Measurements from ENCODE around the gene GDF11.
A peak's percentile ranks its signal among the peaks of the same experiment; 100 is the strongest.
"Not testable (repeated sequence)": the region's sequence is repeated elsewhere in the genome, so short reads cannot be mapped to it uniquely, and the experiment has no call there.

GDF11 gene

GRCh38 chr12:55743406-55744339 is 751 bp downstream of the GDF11 start:
- no peaks in the 10 kb centered on the region for H3K36me3 ChIP-seq (ENCODE audit: control insufficient read depth in 2 of 2, insufficient read depth in 2 of 2, low read length in 2 of 2)
- H3K27me3 ChIP-seq (ENCODE audit: control insufficient read depth in 1 of 2, insufficient read depth in 2 of 2, low read length in 2 of 2): no peaks in the 10 kb centered on the region
- no peaks in the 10 kb centered on the region for H3K9me3 ChIP-seq (ENCODE audit: control insufficient read depth in 2 of 2, low read length in 2 of 2)
- H3K4me3 ChIP-seq (ENCODE audit: low read length in 2 of 2): peak overlapping the region; percentile 73 to 82
- peak overlapping the region; percentile 51 for H3K9ac ChIP-seq (ENCODE audit: low read length in 2 of 2)
- H3K4me1 ChIP-seq (ENCODE audit: control insufficient read depth, insufficient read depth, low read length): peaks cover 29% of the 10 kb centered on the region
- no peak overlapping the region for H3K27ac ChIP-seq (ENCODE audit: low read length)

GRCh38 chr12:55744340-55745030 is 1.6 kb downstream of the GDF11 start:
- Histone ChIP-seq H3K36me3 (ENCODE audit: control insufficient read depth in 2 of 2, insufficient read depth in 2 of 2, low read length in 2 of 2) (no peaks in the 10 kb centered on the region), H3K9ac (ENCODE audit: low read length in 2 of 2) (peak overlapping the region; percentile 51), H3K4me3 (ENCODE audit: low read length in 2 of 2) (peak overlapping the region; percentile 73 to 82), H3K9me3 (ENCODE audit: control insufficient read depth in 2 of 2, low read length in 2 of 2) (no peaks in the 10 kb centered on the region), H3K4me1 (ENCODE audit: control insufficient read depth, insufficient read depth, low read length) (peaks cover 29% of the 10 kb centered on the region), H3K27ac (ENCODE audit: low read length) (peak overlapping the region; percentile 31), H3K27me3 (ENCODE audit: control insufficient read depth in 1 of 2, insufficient read depth in 2 of 2, low read length in 2 of 2) (no peaks in the 10 kb centered on the region)

GRCh38 chr12:55745361-55746173 is 2.6 kb downstream of the GDF11 start:
- no peaks in the 10 kb centered on the region for H3K9me3 ChIP-seq (ENCODE audit: control insufficient read depth in 2 of 2, low read length in 2 of 2)
- peak overlapping the region; percentile 31 for H3K27ac ChIP-seq (ENCODE audit: low read length)
- peak overlapping the region in 1 of 2 donors; percentile 14 for H3K9ac ChIP-seq (ENCODE audit: low read length in 2 of 2)
- H3K27me3 ChIP-seq (ENCODE audit: control insufficient read depth in 1 of 2, insufficient read depth in 2 of 2, low read length in 2 of 2): no peaks in the 10 kb centered on the region
- peaks cover 29% of the 10 kb centered on the region for H3K4me1 ChIP-seq (ENCODE audit: control insufficient read depth, insufficient read depth, low read length)
- peak overlapping the region; percentile 25 to 82 for H3K4me3 ChIP-seq (ENCODE audit: low read length in 2 of 2)
- peaks cover 0 to 1% of the 10 kb centered on the region in 2 donors for H3K36me3 ChIP-seq (ENCODE audit: control insufficient read depth in 2 of 2, insufficient read depth in 2 of 2, low read length in 2 of 2)

- Histone ChIP-seq H3K27me3 (ENCODE audit: control insufficient read depth in 1 of 2, insufficient read depth in 2 of 2, low read length in 2 of 2) (no peaks in the 10 kb centered on the region), H3K4me1 (ENCODE audit: control insufficient read depth, insufficient read depth, low read length) (peaks cover 29% of the 10 kb centered on the region), H3K36me3 (ENCODE audit: control insufficient read depth in 2 of 2, insufficient read depth in 2 of 2, low read length in 2 of 2) (peaks cover 0 to 8% of the 10 kb centered on the region in 2 donors), H3K27ac (ENCODE audit: low read length) (no peak overlapping the region), H3K9ac (ENCODE audit: low read length in 2 of 2) (no peak overlapping the region), H3K4me3 (ENCODE audit: low read length in 2 of 2) (no peak overlapping the region), H3K9me3 (ENCODE audit: control insufficient read depth in 2 of 2, low read length in 2 of 2) (no peaks in the 10 kb centered on the region)
These were observed 3.4 kb downstream of the GDF11 start for GRCh38 chr12:55746174-55746912.

GRCh38 chr12:55746913-55747231 is 4.0 kb downstream of the GDF11 start:
- Histone ChIP-seq H3K4me3 (ENCODE audit: low read length in 2 of 2) (no peak overlapping the region), H3K9ac (ENCODE audit: low read length in 2 of 2) (no peak overlapping the region), H3K27ac (ENCODE audit: low read length) (no peak overlapping the region), H3K36me3 (ENCODE audit: control insufficient read depth in 2 of 2, insufficient read depth in 2 of 2, low read length in 2 of 2) (peaks cover 0 to 13% of the 10 kb centered on the region in 2 donors), H3K27me3 (ENCODE audit: control insufficient read depth in 1 of 2, insufficient read depth in 2 of 2, low read length in 2 of 2) (no peaks in the 10 kb centered on the region), H3K9me3 (ENCODE audit: control insufficient read depth in 2 of 2, low read length in 2 of 2) (no peaks in the 10 kb centered on the region), H3K4me1 (ENCODE audit: control insufficient read depth, insufficient read depth, low read length) (peaks cover 29% of the 10 kb centered on the region)

GRCh38 chr12:55748230-55748993 is 5.5 kb downstream of the GDF11 start:
- Histone ChIP-seq H3K9ac (ENCODE audit: low read length in 2 of 2) (no peak overlapping the region), H3K9me3 (ENCODE audit: control insufficient read depth in 2 of 2, low read length in 2 of 2) (no peaks in the 10 kb centered on the region), H3K4me3 (ENCODE audit: low read length in 2 of 2) (no peak overlapping the region), H3K36me3 (ENCODE audit: control insufficient read depth in 2 of 2, insufficient read depth in 2 of 2, low read length in 2 of 2) (peaks cover 7 to 23% of the 10 kb centered on the region in 2 donors), H3K27ac (ENCODE audit: low read length) (no peak overlapping the region), H3K27me3 (ENCODE audit: control insufficient read depth in 1 of 2, insufficient read depth in 2 of 2, low read length in 2 of 2) (no peaks in the 10 kb centered on the region), H3K4me1 (ENCODE audit: control insufficient read depth, insufficient read depth, low read length) (peaks cover 22% of the 10 kb centered on the region)

- H3K36me3 ChIP-seq (ENCODE audit: control insufficient read depth in 2 of 2, insufficient read depth in 2 of 2, low read length in 2 of 2): peaks cover 29 to 59% of the 10 kb centered on the region in 2 donors
- H3K27ac ChIP-seq (ENCODE audit: low read length): no peak overlapping the region
- H3K4me1 ChIP-seq (ENCODE audit: control insufficient read depth, insufficient read depth, low read length): no peaks in the 10 kb centered on the region
- no peak overlapping the region for H3K9ac ChIP-seq (ENCODE audit: low read length in 2 of 2)
- no peaks in the 10 kb centered on the region for H3K9me3 ChIP-seq (ENCODE audit: control insufficient read depth in 2 of 2, low read length in 2 of 2)
- H3K4me3 ChIP-seq (ENCODE audit: low read length in 2 of 2): no peak overlapping the region
- no peaks in the 10 kb centered on the region for H3K27me3 ChIP-seq (ENCODE audit: control insufficient read depth in 1 of 2, insufficient read depth in 2 of 2, low read length in 2 of 2)
These were observed 12.3 kb downstream of the GDF11 start for GRCh38 chr12:55755246-55755645.

GRCh38 chr12:55757701-55758100 is 14.8 kb downstream of the GDF11 start:
- H3K4me1 ChIP-seq (ENCODE audit: control insufficient read depth, insufficient read depth, low read length): no peaks in the 10 kb centered on the region
- peaks cover 29 to 38% of the 10 kb centered on the region in 2 donors for H3K36me3 ChIP-seq (ENCODE audit: control insufficient read depth in 2 of 2, insufficient read depth in 2 of 2, low read length in 2 of 2)
- H3K9ac ChIP-seq (ENCODE audit: low read length in 2 of 2): no peak overlapping the region
- H3K27me3 ChIP-seq (ENCODE audit: control insufficient read depth in 1 of 2, insufficient read depth in 2 of 2, low read length in 2 of 2): no peaks in the 10 kb centered on the region
- no peak overlapping the region for H3K27ac ChIP-seq (ENCODE audit: low read length)
- H3K4me3 ChIP-seq (ENCODE audit: low read length in 2 of 2): no peak overlapping the region
- no peaks in the 10 kb centered on the region for H3K9me3 ChIP-seq (ENCODE audit: control insufficient read depth in 2 of 2, low read length in 2 of 2)

- H3K4me1 ChIP-seq (ENCODE audit: control insufficient read depth, insufficient read depth, low read length); H3K9ac ChIP-seq (ENCODE audit: low read length in 2 of 2); H3K27ac ChIP-seq (ENCODE audit: low read length); H3K27me3 ChIP-seq (ENCODE audit: control insufficient read depth in 1 of 2, insufficient read depth in 2 of 2, low read length in 2 of 2); H3K9me3 ChIP-seq (ENCODE audit: control insufficient read depth in 2 of 2, low read length in 2 of 2); H3K4me3 ChIP-seq (ENCODE audit: low read length in 2 of 2): not testable (repeated sequence)
- peaks cover 28 to 36% of the 10 kb centered on the region in 2 donors for H3K36me3 ChIP-seq (ENCODE audit: control insufficient read depth in 2 of 2, insufficient read depth in 2 of 2, low read length in 2 of 2)
These were observed 15.7 kb downstream of the GDF11 start for GRCh38 chr12:55758575-55758974.
